HG02610 (cell line): ENCODE results near the gene NRG3.

Experiments used
- ATAC-seq: cut with Tn5 transposase; IDR thresholded peaks from one replicate; pipeline ENCODE4 v1.9.1; 2021; ENCODE audit warnings: mild to moderate bottlenecking, moderate library complexity; ENCODE audit not compliant: unreplicated experiment

The NRG3 gene

DNA sequence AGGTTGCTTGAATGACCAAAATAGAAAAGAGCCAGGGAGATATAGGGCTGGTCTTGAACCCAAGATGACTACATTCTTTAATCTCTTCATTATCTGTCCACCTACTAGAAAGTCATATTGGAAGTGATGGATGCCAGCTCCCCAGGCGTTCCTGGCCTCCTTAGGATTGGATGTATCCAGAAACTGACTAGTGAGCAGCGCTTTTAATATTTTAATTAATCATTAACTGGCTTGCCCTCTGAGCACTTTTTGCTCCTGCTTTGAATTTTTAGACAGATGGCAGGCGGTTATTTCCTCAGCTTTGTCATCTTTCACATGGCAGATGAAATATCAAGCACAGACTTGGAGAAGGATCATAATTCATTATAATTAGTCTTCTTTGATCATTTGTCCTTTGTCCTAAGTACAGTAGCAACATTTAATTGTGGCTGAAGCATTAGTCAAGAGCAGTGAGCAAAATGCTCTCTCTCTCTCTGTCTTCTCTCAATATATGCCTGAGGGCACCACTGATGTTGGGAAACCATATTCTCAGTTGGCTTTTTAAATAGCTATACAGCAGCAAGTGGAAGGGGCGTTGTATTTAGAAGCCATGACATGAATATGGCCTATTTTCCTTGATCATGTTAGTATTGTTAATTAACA is 588.0 kb downstream of the NRG3 start:
- ATAC-seq = no peak

DNA sequence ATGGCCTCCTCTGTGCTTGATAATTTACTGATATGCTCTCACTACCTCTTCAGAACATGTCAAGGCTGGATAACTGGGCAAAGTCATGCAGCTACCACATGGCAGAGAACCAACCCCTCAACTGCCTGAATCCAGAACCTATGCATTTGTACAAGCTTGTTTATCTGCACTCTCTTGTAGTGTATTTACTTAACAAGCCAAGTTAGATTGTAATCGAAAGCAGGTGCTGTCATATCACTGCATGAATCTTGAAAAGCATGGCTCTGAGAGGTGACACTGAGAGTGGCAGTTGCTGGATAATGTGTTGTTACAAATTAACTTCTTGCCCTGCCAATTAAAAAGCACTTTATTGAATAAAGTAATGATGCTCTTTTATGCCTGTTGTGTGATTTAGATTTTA is 588.6 kb downstream of the NRG3 start:
- no peak for ATAC-seq

DNA sequence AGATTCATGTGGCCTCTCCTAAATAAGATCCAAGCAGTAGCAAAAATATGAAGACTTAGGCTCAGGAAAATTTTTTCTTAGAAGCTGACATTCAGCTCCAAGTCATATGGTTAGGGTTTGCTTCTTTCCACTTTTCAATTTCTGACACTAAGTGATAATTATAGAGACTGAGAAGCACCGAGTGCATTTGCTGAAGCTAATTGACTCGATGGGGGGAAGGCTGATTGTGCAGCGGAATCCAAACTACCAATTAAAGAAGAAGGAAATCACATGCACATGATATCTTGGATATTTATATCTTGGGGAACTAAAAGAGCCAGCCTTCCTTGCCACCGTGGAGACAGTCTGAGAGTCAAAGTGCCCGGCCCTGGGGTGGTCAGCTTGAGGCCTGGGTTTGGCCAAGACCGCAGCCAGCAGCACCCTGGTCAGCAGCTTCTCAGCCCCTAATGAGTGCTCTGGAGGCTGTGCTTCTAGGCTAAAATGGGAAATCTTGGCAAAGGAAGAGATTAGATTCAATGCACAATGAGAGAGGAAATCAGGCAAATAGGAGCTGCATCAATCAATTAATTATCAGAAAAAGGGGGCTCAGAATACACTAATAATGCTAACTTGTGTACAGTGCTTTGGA is 589.3 kb downstream of the NRG3 start:
- no peak for ATAC-seq

DNA sequence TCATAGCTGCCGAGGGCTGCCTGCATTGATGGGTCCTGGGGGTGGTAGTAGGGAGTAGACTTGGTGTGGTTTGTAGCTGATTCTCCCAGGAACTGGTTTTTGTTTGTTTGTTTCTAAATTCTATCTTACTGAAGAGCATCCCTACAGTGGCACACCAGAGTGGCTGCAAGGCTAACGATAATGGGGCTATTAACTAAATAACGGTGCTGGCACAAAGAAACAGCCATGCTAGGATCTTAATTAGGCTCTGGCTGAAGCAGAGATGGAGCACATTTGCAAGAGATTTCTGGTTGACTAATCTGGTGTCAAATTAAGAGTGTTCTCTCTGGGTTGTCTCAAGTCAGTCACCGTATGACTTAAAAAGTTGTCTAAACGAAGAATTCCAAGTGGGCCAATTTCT is 590.0 kb downstream of the NRG3 start:
- ATAC-seq = no peak

DNA sequence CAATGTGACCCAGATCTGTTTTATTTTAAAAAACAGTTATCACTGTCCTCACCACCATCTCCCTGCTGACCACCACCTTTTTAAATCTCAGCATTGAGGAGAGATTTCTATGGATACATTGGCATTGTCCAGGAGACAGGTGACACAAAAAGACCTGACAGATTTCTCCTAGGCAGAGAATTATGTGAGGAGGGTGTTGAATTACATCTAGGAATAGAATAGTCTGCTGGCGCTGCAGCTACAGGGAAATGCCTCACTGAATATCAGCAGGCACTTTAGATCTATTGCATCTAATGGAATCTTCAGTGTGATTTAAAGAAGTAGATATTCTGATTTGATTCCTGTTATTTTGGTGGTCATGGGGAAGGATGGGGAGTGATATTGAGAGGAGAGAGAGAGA is 593.5 kb downstream of the NRG3 start:
- ATAC-seq = no peak

DNA sequence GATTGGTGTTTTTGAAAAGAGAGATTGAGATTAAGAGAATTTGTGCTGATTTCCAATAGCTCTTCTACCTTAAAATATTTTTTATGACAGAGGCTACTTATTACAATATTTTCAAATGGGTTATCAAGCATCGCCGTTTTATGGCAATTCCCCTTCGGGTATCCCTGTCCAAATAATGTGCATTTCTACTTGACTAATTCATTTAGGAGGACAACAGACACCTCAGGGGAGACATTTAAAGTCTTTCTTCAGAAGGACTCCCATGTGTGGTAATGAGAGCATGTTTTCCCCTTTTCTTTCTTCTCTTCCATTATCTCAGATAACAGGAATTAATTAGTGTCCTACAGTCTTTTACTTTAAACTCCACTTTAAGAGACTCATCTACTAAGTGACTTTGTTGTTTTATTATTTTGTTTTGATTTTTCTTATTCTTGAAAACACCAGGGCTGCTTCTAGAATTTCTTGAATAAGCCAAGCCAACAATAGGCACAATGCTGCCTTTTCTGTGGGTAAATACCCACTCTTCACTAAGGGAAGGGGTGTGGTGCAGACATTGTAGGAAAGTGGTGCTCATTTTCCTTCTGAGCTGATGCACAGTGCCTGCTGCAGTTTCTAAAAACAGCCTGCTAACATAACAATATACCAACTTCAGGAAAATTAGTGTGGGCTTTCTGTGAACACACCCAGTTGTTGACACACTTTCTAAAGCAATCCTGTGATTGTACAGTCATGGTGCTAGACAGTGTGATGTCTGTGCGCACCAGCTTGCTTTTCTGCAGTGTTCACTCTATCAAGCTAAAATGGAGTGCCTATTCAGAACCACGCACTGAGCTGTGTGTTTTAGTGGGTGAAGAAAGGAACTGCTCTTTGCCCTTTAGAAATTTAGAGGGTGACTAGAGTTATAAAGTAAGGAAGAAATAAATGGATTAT is 597.7 kb downstream of the NRG3 start:
- no peak for ATAC-seq

DNA sequence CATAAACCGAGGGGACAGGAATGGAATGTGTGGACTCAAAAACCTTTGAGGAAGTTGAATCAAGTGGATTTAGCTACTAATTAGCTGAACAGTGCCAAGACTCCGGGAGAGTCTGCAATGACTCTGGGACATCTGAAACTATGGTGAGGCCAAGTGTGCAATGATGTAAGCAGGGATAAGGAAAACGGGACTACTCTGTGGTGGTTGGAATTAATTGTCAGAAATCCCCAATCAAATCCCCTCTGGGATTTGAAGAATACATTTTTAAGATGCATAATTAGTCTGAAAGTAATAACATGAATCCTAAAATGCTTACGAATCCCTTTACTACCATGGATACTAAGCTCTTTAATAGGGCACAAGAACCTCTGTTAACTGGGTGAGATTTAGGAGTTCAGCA is 602.8 kb downstream of the NRG3 start:
- no peak for ATAC-seq

DNA sequence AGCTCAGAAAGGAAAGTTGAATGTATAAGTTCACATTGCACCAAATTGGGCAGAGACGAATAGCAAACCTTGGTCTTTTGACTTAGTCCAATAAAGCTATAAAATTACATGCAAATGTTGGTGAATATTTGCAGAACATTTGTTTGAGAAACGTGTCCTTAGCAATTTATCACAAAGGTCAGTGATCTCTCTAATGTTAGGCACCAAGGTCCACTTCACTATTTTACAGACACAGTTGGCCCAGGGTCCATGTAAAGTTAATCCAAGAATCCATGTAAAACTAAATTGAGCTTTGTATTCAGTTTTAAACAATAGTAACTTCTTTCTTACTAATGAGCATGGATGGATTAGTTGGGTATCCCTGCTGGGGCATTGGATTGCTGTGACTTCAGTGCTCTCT is 617.7 kb downstream of the NRG3 start:
- no peak for ATAC-seq

DNA sequence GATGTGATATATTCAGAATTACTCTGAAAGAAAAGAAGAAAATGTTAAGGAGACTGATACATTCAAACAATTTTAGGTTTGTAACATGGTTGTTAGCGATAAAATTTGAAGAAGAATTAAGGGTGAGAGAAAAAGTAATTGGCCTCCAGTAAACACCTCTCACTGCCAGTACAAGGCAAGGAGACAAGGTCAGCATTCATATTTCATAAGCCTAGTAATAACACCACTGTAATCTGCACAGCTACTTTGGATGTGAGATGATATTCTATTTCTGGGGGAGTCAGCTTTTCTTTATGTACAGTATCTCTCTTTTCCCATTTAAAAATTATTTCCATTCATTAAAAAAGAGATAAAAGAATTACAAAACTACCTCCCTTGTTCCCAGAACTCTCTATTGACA is 621.1 kb downstream of the NRG3 start:
- no peak for ATAC-seq

DNA sequence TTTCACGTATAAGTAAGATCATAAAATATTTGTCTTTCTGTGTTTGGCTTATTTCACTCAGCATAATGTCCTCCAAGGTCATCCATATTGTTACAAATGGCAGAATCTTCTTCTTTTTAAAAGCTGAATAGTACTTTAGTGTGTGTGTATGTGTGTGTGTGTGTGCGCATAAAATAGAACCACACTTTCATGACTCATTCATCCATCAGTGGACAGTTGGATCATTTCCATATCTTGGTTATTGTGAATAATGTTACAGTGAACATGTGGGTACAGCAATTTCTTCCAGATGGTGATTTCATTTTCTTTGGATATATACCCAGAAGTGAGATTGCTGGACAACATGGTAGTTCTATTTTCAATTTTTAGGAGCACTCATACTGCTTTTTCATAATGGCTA is 622.4 kb downstream of the NRG3 start:
- no peak for ATAC-seq

DNA sequence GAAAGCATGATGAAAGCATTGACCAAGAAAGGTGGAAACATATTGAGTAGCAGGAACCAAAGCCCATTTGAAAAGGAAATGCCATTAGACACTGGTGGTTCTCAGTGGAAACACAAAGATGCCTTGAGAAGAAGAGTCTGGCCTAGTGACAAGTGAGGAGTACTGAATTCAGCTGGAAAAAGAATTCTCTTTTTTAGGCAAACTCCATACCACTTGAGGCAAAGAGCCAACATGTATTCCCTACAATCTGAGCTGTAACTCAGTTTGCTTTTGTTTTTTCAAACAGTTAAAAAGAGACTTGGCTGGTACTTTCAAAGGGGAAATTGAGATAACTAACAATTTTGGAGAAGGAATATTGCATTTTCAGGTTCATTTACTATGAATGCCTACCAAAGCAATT is 624.0 kb downstream of the NRG3 start:
- ATAC-seq = no peak

DNA sequence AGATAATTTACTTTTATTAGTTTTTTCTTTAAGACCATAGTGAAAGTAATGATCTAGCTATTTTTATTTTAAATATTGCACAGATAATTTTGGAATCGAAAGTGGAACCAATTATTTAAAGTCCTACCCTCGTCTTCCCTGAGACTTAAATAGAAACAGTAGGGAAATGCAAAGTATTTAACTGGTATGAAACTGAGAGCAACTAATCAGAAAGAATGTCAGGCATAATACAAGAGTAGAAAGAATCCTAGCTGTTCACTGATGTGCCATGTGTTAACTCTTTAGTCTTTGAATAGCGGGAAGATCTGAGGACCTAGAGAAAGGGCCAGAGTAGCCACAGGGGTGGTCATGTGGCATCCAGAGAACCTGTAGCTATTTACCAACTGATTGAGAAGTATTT is 630.0 kb downstream of the NRG3 start:
- ATAC-seq = peak; percentile 39

DNA sequence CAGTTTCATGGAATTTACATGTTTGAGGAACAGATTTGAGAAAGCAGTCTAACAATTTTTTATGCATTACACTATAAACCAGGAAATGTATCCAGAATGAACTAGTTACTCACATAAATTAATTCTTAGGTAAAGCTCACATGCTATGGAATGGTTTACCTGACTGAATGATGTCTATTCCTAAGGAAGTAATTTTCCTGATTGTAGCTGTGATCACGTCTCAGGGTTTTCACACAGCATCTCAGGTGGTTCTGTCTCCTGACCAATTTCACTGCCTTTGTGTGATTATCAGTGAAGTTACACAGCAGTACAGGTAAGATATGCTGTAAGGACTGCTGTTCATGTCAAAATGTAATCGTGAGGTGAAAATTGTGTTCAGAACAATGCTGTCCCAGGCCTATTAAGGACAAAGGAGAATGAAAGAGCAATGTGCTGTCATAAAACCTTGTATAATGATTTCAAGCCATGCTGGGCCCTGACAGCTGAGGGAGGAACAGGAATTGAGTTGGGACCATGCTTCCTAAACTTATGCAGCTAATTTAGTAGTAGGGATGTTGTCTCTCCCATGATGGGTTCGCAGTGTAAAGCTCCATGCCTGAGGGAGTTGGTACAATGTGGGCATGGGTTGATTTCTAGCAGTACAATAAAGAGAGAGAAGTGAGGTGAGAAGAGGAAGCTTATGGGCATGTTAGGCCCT is 631.8 kb downstream of the NRG3 start:
- ATAC-seq = no peak

DNA sequence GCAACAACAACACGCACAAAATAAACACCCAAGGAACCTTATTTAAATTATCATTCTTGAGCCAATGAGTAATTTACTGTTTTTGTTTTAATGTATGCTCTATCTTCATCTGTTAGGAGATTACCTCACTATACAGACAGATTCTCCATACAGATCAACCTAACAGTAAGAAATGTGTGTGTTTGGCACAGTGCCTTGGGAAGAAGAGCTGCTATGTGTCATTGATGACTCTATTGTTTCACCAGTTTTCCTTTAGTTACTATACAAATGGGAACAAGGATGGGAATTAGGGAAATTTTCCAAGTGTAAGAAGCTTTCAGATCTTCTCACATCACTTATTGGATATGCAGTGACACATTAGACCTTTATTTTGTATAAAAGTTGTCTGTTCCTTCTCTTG is 640.3 kb downstream of the NRG3 start:
- no peak for ATAC-seq

DNA sequence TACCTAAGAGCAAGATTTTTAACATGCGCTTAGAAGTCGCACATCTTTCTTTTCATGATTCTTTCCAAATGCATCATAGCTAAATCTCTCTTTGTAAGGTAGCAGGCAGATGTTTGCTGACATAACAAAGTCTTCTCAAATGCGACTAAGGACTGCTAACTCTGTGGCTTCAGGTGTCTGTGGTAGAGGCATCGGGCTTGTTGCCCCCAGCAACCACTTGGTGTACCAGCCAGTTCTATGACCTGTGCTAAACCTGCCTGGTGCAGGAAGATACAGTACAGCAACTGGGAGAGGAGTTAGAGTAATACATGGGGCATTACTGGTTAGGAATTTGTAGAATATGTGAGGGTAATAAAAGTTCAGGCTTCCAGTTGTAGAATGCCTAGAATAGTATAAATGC is 654.1 kb downstream of the NRG3 start:
- no peak for ATAC-seq

DNA sequence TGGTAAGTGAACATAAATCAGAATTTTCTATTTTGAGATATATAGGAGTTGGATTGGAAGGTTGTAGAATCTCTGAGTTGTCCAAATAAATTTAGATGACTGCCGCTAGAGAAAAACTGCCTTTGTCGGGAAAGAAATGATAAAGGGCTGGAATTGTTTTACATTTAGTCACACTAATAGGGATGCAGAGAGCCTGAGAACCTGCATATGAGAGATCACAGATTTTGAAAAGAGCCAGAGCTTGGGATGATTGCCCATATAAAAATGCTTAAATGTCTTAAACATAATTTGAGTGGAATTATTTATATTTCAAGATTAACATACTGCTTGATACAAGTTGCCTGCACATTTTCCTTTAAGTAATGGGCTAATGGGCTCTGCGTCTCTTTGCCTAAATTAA is 660.5 kb downstream of the NRG3 start:
- ATAC-seq = no peak

DNA sequence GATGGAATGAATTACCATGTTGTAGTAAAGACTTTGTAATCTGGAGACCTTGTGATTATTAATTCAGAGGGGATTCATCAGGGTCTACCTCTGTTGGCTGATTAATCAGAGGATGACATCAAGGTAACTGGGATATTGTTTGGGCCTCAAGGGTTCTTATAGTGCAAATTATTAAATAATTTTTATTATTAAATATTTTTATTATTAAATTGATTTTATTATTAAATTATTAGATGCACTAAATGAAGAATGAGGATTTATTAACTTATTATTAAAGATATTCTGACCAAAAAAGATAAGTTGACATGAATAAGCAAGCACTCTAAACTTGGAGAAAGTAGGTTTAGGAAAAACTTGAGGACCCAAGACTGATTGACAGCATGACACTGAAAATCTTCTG is 661.7 kb downstream of the NRG3 start:
- no peak for ATAC-seq

DNA sequence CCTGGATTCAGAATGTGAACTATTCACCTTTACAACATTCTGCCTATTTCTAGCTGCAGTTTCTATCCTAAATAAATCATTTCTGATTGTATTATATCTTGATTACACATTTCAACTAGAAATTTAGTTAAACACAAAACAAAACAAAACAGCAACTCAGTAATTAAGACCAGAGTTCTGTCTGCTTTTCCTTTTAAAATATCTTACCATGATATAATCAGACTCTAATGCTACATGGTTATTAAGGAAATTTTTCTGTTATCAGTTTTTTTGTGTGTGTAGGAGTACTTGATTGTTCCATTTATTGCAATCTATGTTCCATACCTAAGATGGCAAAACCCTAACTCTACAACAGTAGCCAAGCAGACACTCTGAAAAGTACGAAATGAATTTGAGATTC is 663.3 kb downstream of the NRG3 start:
- ATAC-seq = no peak

DNA sequence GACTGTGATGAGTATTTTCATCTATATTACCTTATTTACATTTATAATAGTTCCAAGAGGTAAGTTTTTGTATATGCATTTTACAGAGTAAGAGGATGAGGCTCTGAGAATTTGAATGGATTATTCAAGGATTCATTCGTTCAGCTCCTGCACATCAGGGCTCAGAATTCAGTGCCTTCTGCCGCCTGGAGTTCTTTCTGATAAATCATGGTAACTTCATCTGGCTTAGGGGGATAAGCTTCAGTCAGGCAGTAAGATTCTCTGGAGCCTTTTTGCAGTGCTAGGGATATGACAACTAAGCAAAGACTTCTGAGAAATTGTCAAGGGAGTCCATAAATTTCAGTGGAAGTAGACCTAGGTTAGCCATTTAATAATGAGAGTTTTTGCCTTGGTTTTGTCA is 668.6 kb downstream of the NRG3 start:
- ATAC-seq = no peak

DNA sequence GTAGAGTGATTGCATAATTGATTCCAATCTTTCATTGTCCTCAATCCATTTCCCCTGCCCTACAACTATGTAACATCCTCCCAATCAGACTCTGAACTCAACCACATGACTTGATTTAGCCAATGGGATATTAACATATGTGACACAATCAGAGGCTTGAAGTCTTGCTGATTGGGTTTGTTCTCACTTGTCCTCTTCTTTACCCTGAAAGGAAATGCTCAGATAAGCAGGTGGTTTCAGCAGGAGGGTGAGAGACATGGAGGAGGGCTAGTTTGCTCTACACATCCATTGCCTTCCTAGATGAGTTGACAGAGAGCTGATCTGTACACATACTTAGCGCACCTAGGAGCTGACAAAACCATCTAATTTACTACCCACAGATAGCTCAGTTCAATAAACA is 669.4 kb downstream of the NRG3 start:
- no peak for ATAC-seq

DNA sequence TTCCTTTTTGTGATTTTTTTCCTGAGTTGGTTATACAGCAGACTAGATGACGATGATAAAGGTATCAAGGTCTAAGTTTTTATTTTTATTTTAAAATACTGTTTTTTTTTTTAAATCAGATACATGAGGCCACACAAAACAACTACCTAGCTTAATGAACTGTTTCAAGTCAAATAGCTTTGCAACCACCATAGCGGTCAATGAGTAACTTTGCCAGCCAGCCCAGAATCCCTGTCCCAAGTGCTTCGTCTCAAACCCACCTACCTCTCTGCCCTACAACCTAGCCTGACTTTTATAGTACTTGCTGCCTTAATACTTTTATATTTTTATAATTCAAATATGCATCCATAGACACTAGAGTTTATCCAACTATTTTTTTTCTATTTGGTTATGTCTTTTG is 676.5 kb downstream of the NRG3 start:
- no peak for ATAC-seq

DNA sequence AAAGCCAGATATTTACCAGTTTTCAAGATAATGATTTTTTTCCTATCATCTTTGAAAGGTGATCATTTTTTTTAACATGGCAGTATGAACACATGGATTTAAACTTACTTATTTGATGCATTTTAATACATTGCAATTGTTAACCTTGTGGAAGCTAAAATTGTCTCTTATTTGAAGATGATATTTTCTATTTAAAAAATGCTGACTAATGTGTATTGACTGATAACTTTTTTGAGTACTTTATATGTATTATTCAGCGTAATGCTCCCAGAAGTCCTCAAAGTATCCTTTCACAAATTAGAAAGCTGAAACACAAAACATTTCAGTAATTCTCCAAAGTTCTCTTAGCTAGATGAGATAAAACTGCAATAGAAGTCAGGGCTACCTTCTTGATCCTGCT is 677.3 kb downstream of the NRG3 start:
- no peak for ATAC-seq
